GM19467 (cell line): ENCODE data around the gene RTEL1.
"Not testable (repeated sequence)": the region's sequence is repeated elsewhere in the genome, so short reads cannot be mapped to it uniquely, and the experiment has no call there.

ENCODE experiments used
- ATAC-seq: cut with Tn5 transposase; IDR thresholded peaks from one replicate; pipeline ENCODE4 v1.9.1; 2021; ENCODE audit warnings: mild to moderate bottlenecking, moderate library complexity; ENCODE audit not compliant: unreplicated experiment

The RTEL1 gene, protein sequence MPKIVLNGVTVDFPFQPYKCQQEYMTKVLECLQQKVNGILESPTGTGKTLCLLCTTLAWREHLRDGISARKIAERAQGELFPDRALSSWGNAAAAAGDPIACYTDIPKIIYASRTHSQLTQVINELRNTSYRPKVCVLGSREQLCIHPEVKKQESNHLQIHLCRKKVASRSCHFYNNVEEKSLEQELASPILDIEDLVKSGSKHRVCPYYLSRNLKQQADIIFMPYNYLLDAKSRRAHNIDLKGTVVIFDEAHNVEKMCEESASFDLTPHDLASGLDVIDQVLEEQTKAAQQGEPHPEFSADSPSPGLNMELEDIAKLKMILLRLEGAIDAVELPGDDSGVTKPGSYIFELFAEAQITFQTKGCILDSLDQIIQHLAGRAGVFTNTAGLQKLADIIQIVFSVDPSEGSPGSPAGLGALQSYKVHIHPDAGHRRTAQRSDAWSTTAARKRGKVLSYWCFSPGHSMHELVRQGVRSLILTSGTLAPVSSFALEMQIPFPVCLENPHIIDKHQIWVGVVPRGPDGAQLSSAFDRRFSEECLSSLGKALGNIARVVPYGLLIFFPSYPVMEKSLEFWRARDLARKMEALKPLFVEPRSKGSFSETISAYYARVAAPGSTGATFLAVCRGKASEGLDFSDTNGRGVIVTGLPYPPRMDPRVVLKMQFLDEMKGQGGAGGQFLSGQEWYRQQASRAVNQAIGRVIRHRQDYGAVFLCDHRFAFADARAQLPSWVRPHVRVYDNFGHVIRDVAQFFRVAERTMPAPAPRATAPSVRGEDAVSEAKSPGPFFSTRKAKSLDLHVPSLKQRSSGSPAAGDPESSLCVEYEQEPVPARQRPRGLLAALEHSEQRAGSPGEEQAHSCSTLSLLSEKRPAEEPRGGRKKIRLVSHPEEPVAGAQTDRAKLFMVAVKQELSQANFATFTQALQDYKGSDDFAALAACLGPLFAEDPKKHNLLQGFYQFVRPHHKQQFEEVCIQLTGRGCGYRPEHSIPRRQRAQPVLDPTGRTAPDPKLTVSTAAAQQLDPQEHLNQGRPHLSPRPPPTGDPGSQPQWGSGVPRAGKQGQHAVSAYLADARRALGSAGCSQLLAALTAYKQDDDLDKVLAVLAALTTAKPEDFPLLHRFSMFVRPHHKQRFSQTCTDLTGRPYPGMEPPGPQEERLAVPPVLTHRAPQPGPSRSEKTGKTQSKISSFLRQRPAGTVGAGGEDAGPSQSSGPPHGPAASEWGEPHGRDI (N-terminal part only)

DNA sequence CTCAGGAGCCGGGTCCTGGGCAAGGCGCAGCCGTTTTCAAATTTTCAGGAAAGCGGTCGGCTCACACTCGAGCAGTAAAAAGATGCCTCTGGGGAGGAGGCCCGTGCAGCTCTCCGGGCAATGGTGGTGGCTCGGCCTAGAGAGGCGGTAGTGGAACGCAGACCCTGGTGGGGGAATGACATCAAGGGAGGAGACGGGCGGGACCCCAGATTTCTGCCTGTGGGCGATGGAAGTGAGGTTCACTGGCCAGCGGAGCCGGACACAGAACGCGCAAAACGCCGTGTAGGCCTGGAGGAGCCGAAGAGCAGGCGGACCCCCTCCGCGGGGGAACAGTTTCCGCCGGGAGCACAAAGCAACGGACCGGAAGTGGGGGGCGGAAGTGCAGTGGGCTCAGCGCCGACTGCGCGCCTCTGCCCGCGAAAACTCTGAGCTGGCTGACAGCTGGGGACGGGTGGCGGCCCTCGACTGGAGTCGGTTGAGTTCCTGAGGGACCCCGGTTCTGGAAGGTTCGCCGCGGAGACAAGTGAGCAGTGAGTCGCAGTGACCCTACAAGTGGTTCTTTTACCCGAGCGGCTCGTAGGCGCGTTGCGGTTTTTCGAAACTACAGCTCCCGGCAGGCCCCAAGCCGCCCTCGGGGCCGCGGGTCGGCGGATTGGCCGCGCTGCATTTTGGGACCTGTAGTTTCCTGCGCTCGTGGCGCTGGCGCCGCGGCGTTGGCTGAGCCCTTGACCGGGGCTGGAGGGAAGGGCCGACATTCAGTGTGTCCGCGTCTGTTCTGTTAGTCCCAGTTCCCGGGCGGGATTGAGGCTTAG, at the start of gene RTEL1:
Gene RTEL1 (plus strand): TSS at position 376 of the 812 bp plus-strand sequence. CDS start 1,091 bp downstream, outside the sequence.
- ATAC-seq = peak; percentile 79

DNA sequence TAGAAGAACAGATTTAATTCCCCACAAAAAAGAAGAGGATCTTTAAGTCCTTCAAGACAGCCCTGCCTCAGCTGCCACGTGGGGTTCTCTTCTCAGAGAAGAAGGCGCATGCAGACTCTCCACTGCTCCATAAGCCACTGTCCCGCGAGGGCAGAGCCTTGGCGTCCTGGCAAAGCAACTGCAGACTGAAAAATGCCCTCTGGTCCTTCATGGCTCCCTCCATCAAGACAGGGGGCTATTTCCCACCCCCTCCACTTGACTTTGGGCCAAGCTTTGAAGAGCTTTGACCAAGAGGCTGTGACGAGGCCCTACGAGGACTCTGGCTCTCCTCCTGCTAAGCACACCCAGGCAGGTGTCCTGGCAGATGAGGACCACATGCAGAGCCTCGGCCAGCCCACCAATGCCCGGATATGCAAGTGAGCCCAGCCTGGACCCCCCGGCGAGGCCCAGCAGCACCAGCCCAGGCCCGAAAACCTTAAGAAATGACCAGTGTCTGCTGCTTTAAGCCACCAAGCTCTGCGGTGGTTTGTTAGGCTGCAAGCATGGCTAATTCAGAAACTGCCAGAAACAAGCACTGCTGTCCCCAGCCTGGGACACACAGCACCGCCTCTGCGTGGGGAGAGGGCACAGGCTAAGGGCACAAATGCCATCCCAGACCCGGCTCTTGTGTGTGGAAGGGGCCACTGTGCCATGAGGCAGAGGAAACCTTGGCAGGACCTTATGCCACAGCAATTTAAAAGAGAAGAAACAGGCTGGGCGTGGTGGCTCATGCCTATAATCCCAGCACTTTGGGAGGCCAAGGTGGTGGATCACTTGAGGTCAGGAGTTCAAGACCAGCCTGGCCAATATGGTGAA, 47.3 kb upstream of the RTEL1 start:
- no peak for ATAC-seq

DNA sequence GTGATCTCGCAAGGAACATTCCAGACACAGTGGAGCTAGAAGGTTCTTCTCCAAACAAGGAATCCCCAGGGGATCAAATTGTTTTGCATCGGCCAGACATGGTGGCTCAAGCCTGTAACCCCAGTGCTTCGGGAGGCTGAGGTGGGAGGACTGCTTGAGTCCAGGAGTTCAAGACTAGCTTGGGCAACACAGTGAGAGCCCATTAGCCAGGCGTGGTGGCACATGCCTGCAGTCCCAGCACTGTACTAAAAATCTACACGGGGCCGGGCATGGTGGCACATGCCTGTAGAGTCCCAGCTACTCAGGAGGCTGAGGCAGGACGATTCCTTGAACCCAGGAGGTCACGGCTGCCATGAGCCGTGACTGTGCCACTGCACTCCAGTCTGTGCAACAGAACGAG, 46.5 kb upstream of the RTEL1 start:
- no peak for ATAC-seq

DNA sequence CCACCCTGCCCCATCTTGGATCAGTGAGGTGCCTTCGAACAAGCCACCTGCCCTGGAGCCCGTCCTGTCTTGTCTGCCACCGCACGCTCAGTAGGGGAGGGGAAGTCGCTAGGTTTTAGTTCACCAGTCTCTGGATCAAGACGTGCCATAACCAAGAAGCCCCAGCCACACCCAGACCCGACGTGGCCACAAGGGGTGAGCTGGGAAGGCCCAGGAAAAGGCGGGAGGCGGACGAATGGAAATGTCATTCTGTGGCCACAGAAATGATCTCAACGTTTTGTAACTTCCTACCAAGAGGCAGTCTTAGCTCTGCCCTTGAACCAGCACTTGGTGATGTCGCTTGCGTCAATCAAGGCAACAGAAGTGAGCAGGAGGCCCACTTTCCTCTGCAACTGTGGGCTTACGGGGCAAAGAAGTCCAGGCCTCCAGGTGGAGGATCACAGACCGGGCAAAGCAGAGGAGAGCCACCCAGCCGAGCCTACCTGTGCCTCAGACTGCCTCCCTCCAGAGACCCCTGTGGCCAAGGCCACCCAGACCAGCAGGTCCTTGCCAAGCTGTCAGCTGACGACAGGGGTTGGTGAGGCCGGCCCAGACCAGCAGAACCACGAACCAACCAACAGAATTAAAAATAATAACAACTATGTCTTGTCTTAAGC, 45.7 kb upstream of the RTEL1 start:
- no peak for ATAC-seq

DNA sequence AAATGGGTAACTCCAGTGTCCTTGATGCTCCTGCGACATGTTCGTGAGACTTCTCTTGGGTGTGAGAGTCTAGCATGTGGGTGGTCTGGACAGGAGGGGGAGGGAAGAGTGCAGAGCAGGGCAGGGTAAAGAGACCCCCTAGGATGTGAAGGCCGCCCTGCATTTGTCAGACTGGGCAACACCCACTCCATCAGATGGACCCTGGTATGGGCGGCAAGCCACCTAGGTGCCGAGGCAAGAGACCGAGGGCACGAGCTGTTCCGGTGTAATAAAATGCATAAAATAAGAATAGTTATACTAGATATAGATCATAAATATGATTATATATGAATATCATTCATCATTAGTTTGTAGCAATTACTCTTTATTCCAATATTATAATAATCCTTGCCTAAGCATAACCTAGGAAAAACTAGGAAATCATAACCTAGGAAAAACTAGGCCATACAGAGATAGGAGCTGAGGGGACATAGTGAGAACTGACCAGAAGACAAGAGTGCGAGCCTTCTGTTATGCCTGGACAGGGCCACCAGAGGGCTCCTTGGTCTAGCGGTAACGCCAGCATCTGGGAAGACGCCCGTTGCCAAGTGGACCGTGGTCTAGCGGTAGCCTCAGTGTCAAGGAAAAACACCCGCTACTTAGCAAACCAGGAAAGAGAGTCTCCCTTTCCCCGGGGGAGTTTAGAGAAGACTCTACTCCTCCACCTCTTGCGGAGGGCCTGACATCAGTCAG, 44.1 kb upstream of the RTEL1 start:
- ATAC-seq = not testable (repeated sequence)

DNA sequence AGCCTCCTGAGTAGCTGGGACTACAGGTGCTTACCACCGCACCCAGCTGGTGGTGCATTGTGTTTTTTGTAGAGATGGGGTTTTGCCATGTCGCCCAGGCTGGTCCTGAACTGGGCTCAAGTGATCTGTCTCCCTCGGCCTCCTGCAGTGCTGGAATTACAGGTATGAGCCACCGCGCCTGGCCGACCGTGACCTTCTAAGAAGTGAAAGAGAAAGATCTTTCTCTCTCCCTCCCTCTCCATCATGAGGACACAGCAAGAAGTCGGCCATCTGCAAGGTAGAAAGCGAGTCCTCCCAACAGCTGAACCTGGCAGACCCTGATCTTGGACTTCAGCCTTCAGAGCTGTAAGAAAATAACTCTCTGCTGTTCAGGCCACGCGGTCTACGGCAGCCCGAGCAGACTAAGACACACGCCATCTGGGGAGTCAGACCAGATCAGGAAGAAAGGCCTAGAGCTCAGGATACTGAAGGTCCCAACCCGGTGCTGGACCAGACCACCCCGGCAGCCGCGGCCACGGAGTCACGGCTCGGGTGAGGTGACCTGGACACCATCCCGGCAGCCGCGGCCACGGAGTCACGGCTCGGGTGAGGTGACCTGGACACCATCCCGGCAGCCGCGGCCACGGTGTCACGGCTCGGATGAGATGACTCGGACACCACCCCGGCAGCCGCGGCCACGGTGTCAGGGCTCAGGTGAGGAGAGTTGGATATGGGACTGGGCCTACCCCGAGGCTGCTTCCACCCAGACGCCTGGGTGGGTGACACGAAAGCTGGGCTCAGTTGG, 40.8 kb upstream of the RTEL1 start:
- ATAC-seq = no peak

DNA sequence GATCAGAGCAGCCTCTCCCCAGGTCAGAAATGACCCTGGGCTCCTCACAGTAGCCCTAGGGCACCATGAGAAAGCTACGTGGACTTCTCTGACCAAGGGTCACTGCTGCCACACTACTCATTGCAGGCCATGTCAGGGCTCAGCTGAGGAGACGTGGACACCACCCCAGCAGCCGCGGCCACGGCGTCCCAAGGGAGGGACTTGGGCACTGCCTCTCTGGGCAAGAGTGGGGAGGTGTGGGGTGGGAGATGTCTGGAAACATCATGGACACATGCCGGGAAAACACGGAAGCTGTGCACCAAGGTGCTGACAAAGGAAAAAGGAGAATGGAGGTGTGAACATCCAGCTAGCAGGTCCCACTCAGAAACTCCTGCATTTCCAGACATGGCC, 40.2 kb upstream of the RTEL1 start:
- no peak for ATAC-seq

DNA sequence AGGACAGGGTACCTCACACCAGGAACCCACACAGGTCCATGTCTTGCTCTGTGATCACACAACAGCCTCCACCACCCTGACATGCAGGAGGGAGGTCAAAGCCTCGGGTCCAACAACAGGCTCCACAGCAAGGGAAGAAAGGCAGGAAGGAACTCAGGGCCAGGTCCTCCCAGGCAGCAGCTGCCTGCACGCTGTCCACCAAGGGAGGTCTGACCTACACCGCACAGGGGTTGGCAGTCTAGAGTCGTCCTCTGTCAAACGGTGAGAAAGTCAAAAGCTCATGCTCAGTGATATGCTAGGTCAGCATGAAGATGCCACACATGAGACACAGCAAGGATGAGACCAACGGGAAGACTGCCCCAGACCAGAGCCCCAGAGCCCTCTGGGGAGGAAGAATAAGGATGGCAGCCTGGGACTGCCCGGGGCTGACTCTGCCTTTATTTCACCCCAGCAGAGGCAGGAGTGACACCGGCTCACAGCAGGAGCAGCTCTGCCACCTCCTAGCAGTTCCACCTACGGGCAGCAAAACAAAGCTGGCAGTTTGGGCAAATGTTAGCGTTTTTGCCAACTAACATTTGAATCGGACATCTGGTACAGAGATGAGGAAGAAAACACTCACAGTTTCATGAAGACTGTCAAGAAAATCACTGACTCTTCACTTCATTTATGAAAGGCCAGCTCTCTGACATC, 39.7 kb upstream of the RTEL1 start:
- ATAC-seq = no peak

DNA sequence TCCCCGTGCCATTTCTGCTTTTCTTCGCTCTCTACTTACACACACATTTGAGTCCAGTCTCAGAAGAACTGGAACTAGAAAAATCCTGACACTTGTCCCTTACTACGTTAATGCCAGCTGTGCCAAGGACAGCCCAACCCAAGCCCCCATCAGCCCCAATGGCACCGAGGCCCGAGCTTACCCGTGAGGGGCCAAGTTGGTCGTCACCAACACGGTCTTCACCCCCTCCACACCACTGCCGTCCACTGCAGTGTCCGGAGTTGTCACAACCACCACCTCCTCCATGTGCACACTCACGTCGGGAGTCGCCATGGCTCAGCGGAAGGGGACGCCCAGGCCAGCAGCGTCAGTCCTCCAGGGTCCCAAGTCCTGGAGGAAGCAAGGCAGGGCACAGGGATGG, 39.0 kb upstream of the RTEL1 start:
- ATAC-seq = no peak

DNA sequence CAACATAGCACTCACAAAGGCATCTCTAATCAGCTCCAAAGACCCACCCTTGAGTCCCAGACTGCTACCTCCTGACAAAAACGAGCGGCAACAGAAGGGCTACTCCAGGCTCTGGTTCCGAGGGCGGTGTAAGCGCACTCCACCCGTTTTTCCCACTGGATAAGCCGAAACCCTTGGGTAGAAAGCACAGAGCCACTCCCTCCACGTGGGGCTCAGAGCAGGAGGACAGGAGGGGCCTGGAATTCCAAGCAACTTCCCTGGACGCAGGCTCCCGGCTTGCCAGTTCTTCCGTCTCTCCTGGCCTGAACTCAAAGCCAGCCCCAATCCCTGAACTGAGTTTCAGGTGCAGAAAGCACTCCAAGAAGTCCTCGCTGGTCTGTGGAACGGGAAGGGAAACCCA, 38.6 kb upstream of the RTEL1 start:
- ATAC-seq = no peak

DNA sequence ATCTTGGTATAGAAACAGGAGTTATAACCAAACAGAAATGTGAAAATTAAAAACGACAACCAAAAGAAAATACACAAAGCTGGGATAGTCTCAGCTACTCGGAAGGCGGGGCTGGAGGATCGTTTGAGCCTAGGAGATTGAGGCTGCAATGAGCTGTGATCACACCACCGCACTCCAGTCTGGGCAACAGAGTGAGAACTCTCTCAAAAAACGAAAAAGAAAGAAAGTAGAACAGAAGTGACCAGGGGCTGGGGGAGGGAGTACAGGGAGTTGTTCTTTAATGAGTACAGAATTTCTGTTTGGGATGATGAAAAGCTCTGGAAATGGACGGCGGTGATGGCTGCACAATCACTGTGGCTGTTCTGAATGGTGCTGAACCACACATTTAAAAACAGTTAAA, 37.1 kb upstream of the RTEL1 start:
- no peak for ATAC-seq

DNA sequence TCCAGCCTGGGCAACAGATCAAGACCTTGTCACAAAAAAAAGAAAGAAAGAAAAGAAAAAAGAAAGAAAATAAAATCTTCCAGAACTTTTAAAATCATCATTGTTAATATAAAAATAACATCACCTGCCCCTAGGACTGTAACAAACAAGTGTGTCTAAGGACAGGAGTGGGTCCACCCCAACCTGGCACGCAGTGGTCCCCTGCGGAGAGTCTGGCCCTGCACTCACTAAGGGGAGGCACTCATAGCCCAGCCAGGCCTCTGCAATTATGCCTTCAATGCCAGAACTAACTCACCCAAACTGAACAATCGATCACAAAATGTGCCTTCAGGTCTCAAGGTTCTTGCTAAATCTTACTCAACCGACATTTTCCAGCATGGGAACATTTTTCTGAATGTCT, 36.0 kb upstream of the RTEL1 start:
- no peak for ATAC-seq

DNA sequence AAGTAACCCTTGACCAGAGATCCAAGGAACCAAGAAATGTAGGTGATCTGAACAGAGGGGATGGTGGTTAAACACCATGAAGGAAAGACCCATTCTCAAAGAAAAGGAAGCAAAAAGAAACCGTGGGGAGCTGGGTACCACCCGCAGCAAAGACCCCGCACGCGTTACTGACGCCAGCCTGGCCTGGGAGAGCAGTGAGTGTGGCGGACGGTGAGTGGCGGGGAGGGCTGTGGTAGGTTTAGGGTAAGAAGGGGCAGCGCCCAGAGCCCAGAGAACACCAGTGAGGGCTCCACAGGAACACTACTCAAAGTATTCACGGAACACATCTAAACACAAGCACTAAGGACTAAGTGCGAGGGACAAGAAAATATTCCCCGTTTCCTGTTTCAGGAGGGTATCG, 35.4 kb upstream of the RTEL1 start:
- no peak for ATAC-seq

DNA sequence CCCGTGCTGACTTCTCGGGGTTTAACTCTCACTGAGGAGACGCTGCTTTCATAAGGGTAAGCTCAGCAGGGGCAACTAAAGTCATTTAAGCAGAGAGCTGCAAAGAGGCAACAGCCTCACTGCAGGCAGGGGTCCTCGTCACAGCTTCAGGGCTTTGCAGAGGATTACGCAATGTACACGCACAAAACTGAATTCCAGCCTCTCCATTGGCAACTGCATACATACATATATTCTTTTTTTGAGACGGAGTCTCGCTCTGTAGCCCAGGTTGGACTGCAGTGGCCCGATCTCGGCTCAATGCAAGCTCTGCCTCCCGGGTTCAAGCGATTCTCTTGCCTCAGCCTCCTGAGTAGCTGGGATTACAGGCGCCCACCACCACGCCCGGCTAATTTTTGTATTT, 33.6 kb upstream of the RTEL1 start:
- no peak for ATAC-seq

DNA sequence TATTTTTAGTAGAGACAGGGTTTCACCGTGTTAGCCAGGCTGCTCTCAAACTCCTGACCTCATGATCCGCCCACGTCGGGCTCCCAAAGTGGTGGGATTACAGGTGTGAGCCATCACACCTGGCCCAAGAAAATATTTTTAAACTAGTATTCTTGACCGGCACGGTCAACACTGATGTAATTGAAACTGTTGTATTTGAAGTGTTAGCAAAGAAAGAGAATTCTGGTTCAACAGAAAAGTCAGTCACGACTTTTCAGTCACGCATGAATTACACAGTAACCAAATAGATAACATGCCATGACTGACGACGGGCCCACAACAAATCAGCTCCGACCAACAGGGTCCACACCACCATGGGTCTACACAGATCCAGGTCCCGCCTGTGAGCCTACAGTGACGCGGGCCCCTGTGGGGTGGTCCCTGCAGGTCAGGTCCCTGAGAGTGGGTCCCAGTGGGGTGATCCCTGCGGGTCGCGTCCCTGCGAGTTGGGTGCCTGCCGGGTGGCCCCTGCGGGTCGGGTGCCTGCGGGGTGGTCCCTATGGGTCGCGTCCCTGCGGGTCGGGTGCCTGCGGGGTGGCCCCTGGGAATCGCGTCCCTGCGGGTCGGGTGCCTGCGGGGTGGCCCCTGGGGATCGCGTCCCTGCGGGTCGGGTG, 32.2 kb upstream of the RTEL1 start:
- no peak for ATAC-seq

DNA sequence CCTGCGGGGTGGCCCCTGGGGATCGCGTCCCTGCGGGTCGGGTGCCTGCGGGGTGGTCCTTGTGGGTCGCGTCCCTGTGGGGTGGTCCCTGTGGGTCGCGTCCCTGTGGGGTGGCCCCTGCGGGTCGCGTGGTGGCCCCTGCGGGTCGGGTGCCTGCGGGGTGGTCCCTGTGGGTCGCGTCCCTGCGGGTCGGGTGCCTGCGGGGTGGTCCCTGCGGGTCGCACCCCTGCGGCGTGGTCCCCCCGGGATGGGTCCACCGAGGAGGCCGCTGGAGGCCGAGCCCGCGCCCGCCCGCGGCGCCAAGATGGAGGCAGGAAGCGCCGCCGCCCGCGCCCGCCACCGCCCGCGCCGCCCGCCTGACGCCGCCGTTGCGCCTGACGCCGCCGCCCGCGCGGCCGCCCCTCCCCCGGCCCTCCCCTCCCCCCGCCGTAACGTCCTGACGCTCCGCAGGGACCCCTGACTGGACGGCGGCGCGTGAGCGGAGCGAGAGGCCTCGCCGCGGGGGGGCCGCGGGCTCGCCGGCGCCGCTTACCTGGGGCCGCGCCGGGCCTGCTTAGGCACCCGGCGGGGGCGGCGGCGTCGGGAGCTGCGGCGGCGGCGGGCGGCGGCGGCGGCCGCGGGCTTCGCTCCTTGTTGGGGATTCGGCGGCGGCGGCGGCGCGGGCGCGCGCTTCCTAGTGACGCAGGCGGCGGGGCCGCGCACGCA, 31.5 kb upstream of the RTEL1 start, which contains the start of gene GMEB2:
Gene GMEB2 (minus strand): TSS at position 678 of the 705 bp plus-strand sequence. CDS start 7,704 bp downstream, outside the sequence.
- ATAC-seq = peak; percentile 38
